ENCODE data around the gene JAML. TPM values are rescaled to one million over a fixed set of nuclear protein-coding genes. Genes with fewer than 3 reads are reported as not detected.

JAML gene
- polyA plus RNA-seq, 1 donor (not counting 4 experiments of a cell fraction or from before 2014, with no cell fraction given) = 0.01 TPM

DNA sequence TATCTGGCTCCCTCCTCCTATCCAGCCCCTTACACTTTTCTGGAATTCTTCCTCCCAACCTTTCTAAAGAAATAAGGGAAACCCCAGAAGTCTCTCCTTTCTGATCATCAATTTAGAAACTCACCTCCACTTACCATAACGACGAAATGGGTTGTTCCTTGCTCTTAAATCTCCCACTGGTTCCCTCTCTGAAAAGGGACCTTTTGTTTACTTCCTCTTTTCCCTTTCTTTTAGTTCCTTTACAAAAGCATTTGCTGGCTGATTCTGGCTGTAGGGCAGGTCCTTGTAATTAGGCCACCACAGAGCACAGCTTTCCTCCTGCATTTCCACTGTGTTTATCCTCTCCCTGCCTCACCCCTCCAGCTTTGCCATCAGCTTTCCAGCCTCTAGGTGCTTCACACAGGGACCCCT, 12.0 kb downstream of the JAML start:
- Histone ChIP-seq H3K9ac (ENCODE audit: control insufficient read depth, extremely low read depth, insufficient read depth, low read length) (no peak overlapping the region), H3K9me1 (ENCODE audit: control insufficient read depth, extremely low read depth, insufficient read depth, low read length) (no peaks in the 10 kb centered on the region), H3K27me3 (ENCODE audit: control insufficient read depth, extremely low read depth, insufficient read depth, low read length) (peaks cover 7% of the 10 kb centered on the region), H4K20me1 (ENCODE audit: control insufficient read depth, extremely low read depth, insufficient read depth, low read length) (no peaks in the 10 kb centered on the region), H3K27ac (ENCODE audit: control insufficient read depth, insufficient read depth, low read length) (no peak overlapping the region), H3K9me3 (ENCODE audit: control insufficient read depth, low read depth, low read length) (no peaks in the 10 kb centered on the region), H2AFZ (ENCODE audit: control insufficient read depth, low read length) (no peak overlapping the region), H3K36me3 (ENCODE audit: control insufficient read depth in 2 of 2, extremely low read depth in 1 of 2, insufficient read depth in 2 of 2, low read length in 2 of 2) (no peaks in the 10 kb centered on the region), H3K4me2 (ENCODE audit: control insufficient read depth, extremely low read depth, insufficient read depth, low read depth, low read length) (no peak overlapping the region), H3K4me1 (ENCODE audit: control insufficient read depth, extremely low read depth, insufficient read depth, low read length) (peaks cover 7% of the 10 kb centered on the region), H3K4me3 (ENCODE audit: control insufficient read depth in 2 of 3, extremely low read depth in 1 of 3, insufficient read depth in 2 of 3, low read depth in 1 of 3, low read length in 3 of 3) (no peak overlapping the region), H3K79me2 (ENCODE audit: control insufficient read depth, insufficient read depth, low read length) (no peaks in the 10 kb centered on the region)
- TF ChIP-seq EZH2 (IDR thresholded peaks at IDR 0.05; ENCODE audit: low read length) = no peak
- TF ChIP-seq, protein P1, sequence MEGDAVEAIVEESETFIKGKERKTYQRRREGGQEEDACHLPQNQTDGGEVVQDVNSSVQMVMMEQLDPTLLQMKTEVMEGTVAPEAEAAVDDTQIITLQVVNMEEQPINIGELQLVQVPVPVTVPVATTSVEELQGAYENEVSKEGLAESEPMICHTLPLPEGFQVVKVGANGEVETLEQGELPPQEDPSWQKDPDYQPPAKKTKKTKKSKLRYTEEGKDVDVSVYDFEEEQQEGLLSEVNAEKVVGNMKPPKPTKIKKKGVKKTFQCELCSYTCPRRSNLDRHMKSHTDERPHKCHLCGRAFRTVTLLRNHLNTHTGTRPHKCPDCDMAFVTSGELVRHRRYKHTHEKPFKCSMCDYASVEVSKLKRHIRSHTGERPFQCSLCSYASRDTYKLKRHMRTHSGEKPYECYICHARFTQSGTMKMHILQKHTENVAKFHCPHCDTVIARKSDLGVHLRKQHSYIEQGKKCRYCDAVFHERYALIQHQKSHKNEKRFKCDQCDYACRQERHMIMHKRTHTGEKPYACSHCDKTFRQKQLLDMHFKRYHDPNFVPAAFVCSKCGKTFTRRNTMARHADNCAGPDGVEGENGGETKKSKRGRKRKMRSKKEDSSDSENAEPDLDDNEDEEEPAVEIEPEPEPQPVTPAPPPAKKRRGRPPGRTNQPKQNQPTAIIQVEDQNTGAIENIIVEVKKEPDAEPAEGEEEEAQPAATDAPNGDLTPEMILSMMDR (optimal IDR thresholded peaks at IDR 0.05 in 1 of 3, IDR thresholded peaks at IDR 0.05 in 1 of 3, conservative IDR thresholded peaks at IDR 0.05 in 1 of 3; ENCODE audit: extremely low read depth in 1 of 3, insufficient read depth in 2 of 3, low read length in 3 of 3) = no peak
- dilution Hi-C loops (cut with MboI; ENCODE audit: extremely low pct_ligation_motif_present, low sequenced_read_pairs) = no loop called here
- FAIRE-seq = no peak
- no peak for DNase-seq (ENCODE audit: low read depth, low spot score)

DNA sequence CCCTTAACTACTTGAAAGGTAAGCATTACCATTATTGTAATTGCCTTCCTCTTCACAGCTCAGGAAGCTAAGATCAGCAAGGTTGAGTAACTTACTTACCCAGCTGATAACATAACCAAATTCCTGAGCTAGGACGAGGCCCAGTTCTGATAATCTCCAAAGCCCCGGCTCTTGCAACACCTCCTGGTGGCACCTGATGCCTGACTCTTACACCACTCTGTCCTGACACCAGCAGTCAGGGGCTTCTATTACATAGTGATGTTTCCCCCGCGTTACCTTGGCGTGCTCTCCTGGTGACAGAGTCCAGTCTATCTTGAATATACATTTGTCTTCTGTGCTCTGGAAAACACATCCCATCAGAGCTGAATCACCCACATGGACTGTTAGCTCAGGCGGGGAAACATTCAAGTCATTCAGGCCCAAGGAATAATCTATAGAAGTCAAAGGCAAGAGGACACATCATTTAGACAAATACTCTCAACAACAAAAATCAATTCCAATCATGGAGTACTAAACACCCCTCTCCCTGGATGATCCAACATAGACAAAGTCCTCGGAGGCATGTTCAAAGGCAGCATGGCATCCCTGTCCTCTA, 12.6 kb downstream of the JAML start:
- FAIRE-seq = no peak
- no peak overlapping the region for H2AFZ ChIP-seq (ENCODE audit: control insufficient read depth, low read length)
- no peaks in the 10 kb centered on the region for H3K9me3 ChIP-seq (ENCODE audit: control insufficient read depth, low read depth, low read length)
- no peaks in the 10 kb centered on the region for H3K36me3 ChIP-seq (ENCODE audit: control insufficient read depth in 2 of 2, extremely low read depth in 1 of 2, insufficient read depth in 2 of 2, low read length in 2 of 2)
- H4K20me1 ChIP-seq (ENCODE audit: control insufficient read depth, extremely low read depth, insufficient read depth, low read length) = no peaks in the 10 kb centered on the region
- TF ChIP-seq, protein P1 (optimal IDR thresholded peaks at IDR 0.05 in 1 of 3, IDR thresholded peaks at IDR 0.05 in 1 of 3, conservative IDR thresholded peaks at IDR 0.05 in 1 of 3; ENCODE audit: extremely low read depth in 1 of 3, insufficient read depth in 2 of 3, low read length in 3 of 3) = no peak
- no peak for TF ChIP-seq EZH2 (IDR thresholded peaks at IDR 0.05; ENCODE audit: low read length)
- no peaks in the 10 kb centered on the region for H3K79me2 ChIP-seq (ENCODE audit: control insufficient read depth, insufficient read depth, low read length)
- H3K9me1 ChIP-seq (ENCODE audit: control insufficient read depth, extremely low read depth, insufficient read depth, low read length) = no peaks in the 10 kb centered on the region
- no peak overlapping the region for H3K27ac ChIP-seq (ENCODE audit: control insufficient read depth, insufficient read depth, low read length)
- dilution Hi-C loops (cut with MboI; ENCODE audit: extremely low pct_ligation_motif_present, low sequenced_read_pairs) = no loop called here
- H3K4me3 ChIP-seq (ENCODE audit: control insufficient read depth in 2 of 3, extremely low read depth in 1 of 3, insufficient read depth in 2 of 3, low read depth in 1 of 3, low read length in 3 of 3) = no peak overlapping the region
- no peak overlapping the region for H3K9ac ChIP-seq (ENCODE audit: control insufficient read depth, extremely low read depth, insufficient read depth, low read length)
- no peak for DNase-seq (ENCODE audit: low read depth, low spot score)
- peaks cover 10% of the 10 kb centered on the region for H3K4me1 ChIP-seq (ENCODE audit: control insufficient read depth, extremely low read depth, insufficient read depth, low read length)
- H3K4me2 ChIP-seq (ENCODE audit: control insufficient read depth, extremely low read depth, insufficient read depth, low read depth, low read length) = no peak overlapping the region
- peaks cover 7% of the 10 kb centered on the region for H3K27me3 ChIP-seq (ENCODE audit: control insufficient read depth, extremely low read depth, insufficient read depth, low read length)
